GM11168 (cell line): Measurements from ENCODE around the gene SERPINA1.

Experiments used
- in situ Hi-C: fragments of 300-500 bp; cut with MboI; formaldehyde crosslinking; loops from one replicate; pipeline ENCODE4 v1.12.0; 2022; ENCODE audit warnings: low sequenced_read_pairs; ENCODE audit not compliant: unreplicated experiment

SERPINA1 gene

GRCh38 chr14:94398536-94398935 lies 10.1 kb upstream of the SERPINA1 start:
- in situ Hi-C loops = no loop called here

- in situ Hi-C loops = no loop called here
Measured at GRCh38 chr14:94398182-94398479, 9.7 kb upstream of the SERPINA1 start.

GRCh38 chr14:94397289-94398181 lies 9.1 kb upstream of the SERPINA1 start:
- in situ Hi-C loops = no loop called here

GRCh38 chr14:94396628-94397225 lies 8.3 kb upstream of the SERPINA1 start:
- in situ Hi-C loops = no loop called here

- in situ Hi-C loops = no loop called here
Measured at GRCh38 chr14:94395888-94396574, 7.6 kb upstream of the SERPINA1 start.

GRCh38 chr14:94395282-94395887 lies 7.0 kb upstream of the SERPINA1 start:
- in situ Hi-C loops = no loop called here

- in situ Hi-C loops = no loop called here
Measured at GRCh38 chr14:94394581-94395207, 6.3 kb upstream of the SERPINA1 start.

- in situ Hi-C loops = no loop called here
Measured at GRCh38 chr14:94394025-94394493, 5.7 kb upstream of the SERPINA1 start.

- in situ Hi-C loops = no loop called here
Measured at GRCh38 chr14:94393474-94393873, 5.1 kb upstream of the SERPINA1 start.

- in situ Hi-C loops = no loop called here
Measured at GRCh38 chr14:94392510-94392935, 4.1 kb upstream of the SERPINA1 start.

GRCh38 chr14:94391281-94391975 lies 3.0 kb upstream of the SERPINA1 start:
- in situ Hi-C loops = no loop called here

GRCh38 chr14:94390372-94391086 lies 2.1 kb upstream of the SERPINA1 start:
- in situ Hi-C loops = no loop called here

- in situ Hi-C loops = no loop called here
Measured at GRCh38 chr14:94389731-94390371, 1.4 kb upstream of the SERPINA1 start.

GRCh38 chr14:94389104-94389469 lies 685 bp upstream of the SERPINA1 start:
- in situ Hi-C loops = no loop called here

GRCh38 chr14:94388027-94388383 lies 397 bp downstream of the SERPINA1 start:
- in situ Hi-C loops = no loop called here

GRCh38 chr14:94387051-94388026 lies 1.1 kb downstream of the SERPINA1 start:
- in situ Hi-C loops = no loop called here
